Measurements from ENCODE around the gene SHISA4.

DNA sequence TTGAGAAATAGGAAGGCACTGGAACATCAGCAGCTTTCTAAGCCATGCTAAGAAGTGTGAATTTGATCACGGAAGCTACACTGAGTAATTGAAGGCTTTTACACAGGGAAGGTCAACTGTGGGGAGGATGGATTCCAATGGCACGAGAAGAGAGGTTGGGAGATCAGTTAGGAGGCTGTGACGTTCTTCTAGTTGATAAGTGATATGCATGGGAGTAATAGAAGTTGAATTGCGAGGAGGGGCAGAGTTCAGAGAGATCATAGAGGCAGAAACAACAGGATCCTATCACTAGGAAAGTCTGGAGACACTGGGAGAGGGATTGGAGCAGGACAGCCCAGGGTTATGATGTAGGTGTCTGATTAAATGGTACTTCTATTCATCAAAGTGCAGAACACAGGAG lies 41.4 kb downstream of the SHISA4 start:
- no peak for TF ChIP-seq ZNF785 (tag by site-specific recombination; IDR thresholded peaks at IDR 0.05)
- TF ChIP-seq ZNF629 (tag by site-specific recombination; IDR thresholded peaks at IDR 0.05): no peak
- TF ChIP-seq ZNF704 (tag by site-specific recombination; IDR thresholded peaks at IDR 0.05): no peak
- TF ChIP-seq ZBTB1 (tag by site-specific recombination; IDR thresholded peaks at IDR 0.05): no peak
- no peak for TF ChIP-seq ZNF580 (tag by site-specific recombination; IDR thresholded peaks at IDR 0.05)
- no peak for TF ChIP-seq ZSCAN30 (tag by site-specific recombination; IDR thresholded peaks at IDR 0.05)
- TF ChIP-seq, protein P1, sequence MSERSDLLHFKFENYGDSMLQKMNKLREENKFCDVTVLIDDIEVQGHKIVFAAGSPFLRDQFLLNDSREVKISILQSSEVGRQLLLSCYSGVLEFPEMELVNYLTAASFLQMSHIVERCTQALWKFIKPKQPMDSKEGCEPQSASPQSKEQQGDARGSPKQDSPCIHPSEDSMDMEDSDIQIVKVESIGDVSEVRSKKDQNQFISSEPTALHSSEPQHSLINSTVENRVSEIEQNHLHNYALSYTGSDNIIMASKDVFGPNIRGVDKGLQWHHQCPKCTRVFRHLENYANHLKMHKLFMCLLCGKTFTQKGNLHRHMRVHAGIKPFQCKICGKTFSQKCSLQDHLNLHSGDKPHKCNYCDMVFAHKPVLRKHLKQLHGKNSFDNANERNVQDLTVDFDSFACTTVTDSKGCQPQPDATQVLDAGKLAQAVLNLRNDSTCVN (tag by site-specific recombination; optimal IDR thresholded peaks at IDR 0.05): no peak
- no peak for TF ChIP-seq ZNF670 (tag by site-specific recombination; IDR thresholded peaks at IDR 0.05; ENCODE audit: low read depth)
- no peak for TF ChIP-seq ZNF558 (tag by site-specific recombination; IDR thresholded peaks at IDR 0.05)
- no peak for TF ChIP-seq CTCF (tag by site-specific recombination; IDR thresholded peaks at IDR 0.05)
- no peak for TF ChIP-seq ZNF391 (tag by site-specific recombination; IDR thresholded peaks at IDR 0.05; ENCODE audit: borderline replicate concordance, low read depth)
- TF ChIP-seq ZNF830 (tag by site-specific recombination; IDR thresholded peaks at IDR 0.05; ENCODE audit: low read depth): no peak
- TF ChIP-seq ZNF2 (tag by site-specific recombination; IDR thresholded peaks at IDR 0.05): no peak

Measured in HEK293 (cell line).